Nephron (organoid): ENCODE measurements around the gene ZC3H12D.

Source experiments
- H3K27ac Mint-ChIP-seq, 3 experiments: 2 replicates each; pipeline ENCODE4 v1.8.0; 2020; ENCODE audit warnings: mixed read lengths in 3 of 3, mild to moderate bottlenecking in 2 of 3, moderate library complexity in 1 of 3
- H3K27me3 Mint-ChIP-seq: 2 replicates; pipeline ENCODE4 v1.8.0; 2021; ENCODE audit warnings: low read depth, mild to moderate bottlenecking, moderate library complexity, mixed read lengths
- H3K36me3 Mint-ChIP-seq: 2 replicates; pipeline ENCODE4 v1.8.0; 2020; ENCODE audit warnings: low read depth, mixed read lengths
- H3K4me1 Mint-ChIP-seq: 2 replicates; pipeline ENCODE4 v1.8.0; 2020; ENCODE audit warnings: mixed read lengths
- H3K4me3 Mint-ChIP-seq, 3 experiments: 2 replicates each; pipeline ENCODE4 v1.8.0; 2020; ENCODE audit warnings: mild to moderate bottlenecking in 3 of 3, mixed read lengths in 3 of 3, moderate library complexity in 2 of 3
- H3K9me3 Mint-ChIP-seq: 2 replicates; pipeline ENCODE4 v1.8.0; 2020; ENCODE audit warnings: mixed read lengths
- TF ChIP-seq, protein P1 (sequence below), 3 experiments: fragments of 200-600 bp; sonication (generic); IDR thresholded peaks; one replicate each; pipeline ENCODE4 v1.5.0; 2021; ENCODE audit warnings: antibody characterized with exemption in 3 of 3; ENCODE audit not compliant: unreplicated experiment in 3 of 3

The ZC3H12D gene

DNA sequence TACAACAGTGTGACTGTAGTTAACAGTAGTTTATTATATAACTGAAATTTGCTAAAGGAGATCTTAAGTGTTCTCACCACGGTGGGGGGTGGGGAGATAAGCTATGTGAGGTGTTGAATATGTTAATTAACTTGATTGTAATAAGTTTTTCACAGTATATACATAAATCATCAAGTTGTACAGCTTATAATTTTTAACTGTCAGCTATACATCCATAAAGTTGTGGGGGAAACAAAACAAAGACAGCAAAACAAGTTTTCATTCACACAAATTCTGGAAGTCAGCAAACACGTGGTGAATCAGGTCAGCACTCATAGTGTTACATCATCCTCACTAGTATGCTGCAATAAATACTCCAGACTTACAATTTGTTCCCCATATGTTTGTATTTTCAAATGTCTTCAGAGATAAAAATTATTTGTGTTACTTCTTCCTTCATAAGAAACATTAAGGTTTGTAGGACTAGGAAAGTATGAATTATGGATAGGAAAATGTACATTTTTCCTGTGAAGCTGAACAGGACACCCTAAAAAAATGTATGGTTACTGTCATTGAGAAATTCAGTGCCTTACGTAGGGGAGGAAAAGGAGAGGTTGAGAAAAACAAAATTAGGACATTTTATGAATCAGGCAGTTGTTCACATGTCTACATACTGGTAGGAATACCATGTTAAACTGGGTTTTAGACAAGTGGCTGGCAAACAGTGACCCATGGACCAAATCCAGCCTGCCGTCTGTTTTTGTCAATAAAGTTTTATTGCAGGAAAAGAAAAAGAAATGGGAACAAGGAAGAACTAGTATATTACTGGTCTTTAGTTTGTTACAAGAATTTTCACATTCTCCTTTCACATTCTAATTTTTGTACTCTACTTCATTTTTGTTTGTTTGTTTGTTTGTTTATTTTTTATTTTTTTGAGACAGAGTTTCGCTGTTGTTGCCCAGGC is 78.7 kb downstream of the ZC3H12D start:
- Mint-ChIP-seq H3K27ac (no peak overlapping the region), H3K36me3 (peaks cover 65% of the 10 kb centered on the region), H3K4me1 (peaks cover 4% of the 10 kb centered on the region), H3K27me3 (no peaks in the 10 kb centered on the region), H3K9me3 (no peaks in the 10 kb centered on the region), H3K4me3 (no peak overlapping the region)
- TF ChIP-seq, protein P1, sequence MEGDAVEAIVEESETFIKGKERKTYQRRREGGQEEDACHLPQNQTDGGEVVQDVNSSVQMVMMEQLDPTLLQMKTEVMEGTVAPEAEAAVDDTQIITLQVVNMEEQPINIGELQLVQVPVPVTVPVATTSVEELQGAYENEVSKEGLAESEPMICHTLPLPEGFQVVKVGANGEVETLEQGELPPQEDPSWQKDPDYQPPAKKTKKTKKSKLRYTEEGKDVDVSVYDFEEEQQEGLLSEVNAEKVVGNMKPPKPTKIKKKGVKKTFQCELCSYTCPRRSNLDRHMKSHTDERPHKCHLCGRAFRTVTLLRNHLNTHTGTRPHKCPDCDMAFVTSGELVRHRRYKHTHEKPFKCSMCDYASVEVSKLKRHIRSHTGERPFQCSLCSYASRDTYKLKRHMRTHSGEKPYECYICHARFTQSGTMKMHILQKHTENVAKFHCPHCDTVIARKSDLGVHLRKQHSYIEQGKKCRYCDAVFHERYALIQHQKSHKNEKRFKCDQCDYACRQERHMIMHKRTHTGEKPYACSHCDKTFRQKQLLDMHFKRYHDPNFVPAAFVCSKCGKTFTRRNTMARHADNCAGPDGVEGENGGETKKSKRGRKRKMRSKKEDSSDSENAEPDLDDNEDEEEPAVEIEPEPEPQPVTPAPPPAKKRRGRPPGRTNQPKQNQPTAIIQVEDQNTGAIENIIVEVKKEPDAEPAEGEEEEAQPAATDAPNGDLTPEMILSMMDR (IDR thresholded peaks at IDR 0.05; ENCODE audit: unreplicated experiment in 3 of 3) = no peak

DNA sequence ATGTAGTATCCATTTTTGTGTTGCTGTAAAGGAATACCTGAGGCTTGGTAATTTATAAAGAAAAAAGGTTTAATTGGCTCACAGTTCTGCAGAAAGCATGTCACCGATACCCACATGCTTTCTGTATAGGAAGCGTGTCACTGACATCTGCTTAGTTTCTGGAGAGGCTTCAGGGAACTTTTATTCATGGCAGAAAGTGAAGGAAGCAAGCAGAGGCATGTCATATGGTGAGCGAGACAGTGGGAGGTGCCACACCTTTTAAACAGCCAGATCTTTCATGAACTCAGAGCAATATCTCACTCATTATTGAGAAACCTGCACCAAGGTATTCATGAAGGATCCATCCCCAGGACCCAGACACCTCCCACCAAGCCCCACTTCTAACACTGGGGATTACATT is 81.3 kb downstream of the ZC3H12D start:
- Mint-ChIP-seq H3K9me3 (no peaks in the 10 kb centered on the region), H3K4me3 (no peak overlapping the region), H3K36me3 (peaks cover 68% of the 10 kb centered on the region), H3K27ac (no peak overlapping the region), H3K4me1 (no peaks in the 10 kb centered on the region), H3K27me3 (no peaks in the 10 kb centered on the region)
- TF ChIP-seq, protein P1 (IDR thresholded peaks at IDR 0.05; ENCODE audit: unreplicated experiment in 3 of 3) = no peak

DNA sequence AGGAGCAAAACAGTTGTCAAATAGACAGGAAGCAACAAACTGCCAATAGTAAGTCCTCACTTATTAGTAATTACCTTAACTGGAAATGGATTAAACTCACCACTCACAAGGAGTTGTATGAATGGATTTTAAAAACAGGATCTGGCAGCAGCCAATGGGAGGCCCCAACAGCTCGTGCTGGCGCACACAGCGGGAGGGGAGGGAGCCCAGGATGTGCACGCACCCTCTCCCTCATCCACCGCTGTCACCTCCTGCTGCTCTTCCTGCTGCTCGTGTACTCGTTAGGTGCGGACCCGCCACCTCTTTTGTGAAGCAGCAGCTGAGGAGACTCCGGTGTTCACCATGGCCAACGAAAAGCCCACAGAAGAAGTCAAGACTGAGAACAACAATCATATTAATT is 84.8 kb downstream of the ZC3H12D start, which contains the start of gene SUMO4:
Gene SUMO4, plus strand, starts transcription at position 213 of the 400 bp plus-strand sequence. Its CDS starts 130 bp downstream, at position 343.
- Mint-ChIP-seq H3K4me3 (no peak within 1 kb of the TSS), H3K36me3 (peaks cover 89% of the 10 kb centered on the region), H3K9me3 (peaks cover 8% of the 10 kb centered on the region), H3K27ac (no peak within 1 kb of the TSS), H3K4me1 (no peaks in the 10 kb centered on the region), H3K27me3 (no peaks in the 10 kb centered on the region)
- TF ChIP-seq, protein P1 (IDR thresholded peaks at IDR 0.05; ENCODE audit: unreplicated experiment in 3 of 3) = no peak

DNA sequence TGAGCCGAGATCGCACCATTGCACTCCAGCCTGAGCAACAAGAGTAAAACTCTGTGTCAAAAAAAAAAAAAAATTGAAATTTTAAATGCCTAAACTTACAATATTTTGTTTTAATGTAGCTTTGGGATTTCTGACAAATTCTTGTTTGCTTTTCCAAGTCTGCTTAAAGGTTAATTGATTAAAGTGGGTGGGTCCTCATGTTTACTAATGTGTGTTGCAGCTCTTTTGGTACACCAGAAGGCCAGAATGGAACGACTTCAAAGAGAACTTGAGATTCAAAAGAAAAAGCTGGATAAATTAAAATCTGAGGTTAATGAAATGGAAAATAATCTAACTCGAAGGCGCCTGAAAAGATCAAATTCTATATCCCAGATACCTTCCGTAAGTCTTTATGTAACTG is 87.4 kb downstream of the ZC3H12D start:
- Mint-ChIP-seq H3K36me3 (peaks cover 86% of the 10 kb centered on the region), H3K27ac (no peak overlapping the region), H3K4me3 (no peak overlapping the region), H3K9me3 (peaks cover 8% of the 10 kb centered on the region), H3K27me3 (no peaks in the 10 kb centered on the region), H3K4me1 (no peaks in the 10 kb centered on the region)
- TF ChIP-seq, protein P1 (IDR thresholded peaks at IDR 0.05; ENCODE audit: unreplicated experiment in 3 of 3) = no peak
